ENCODE measurements around the gene NTRK3. TPM values are rescaled to one million over a fixed set of nuclear protein-coding genes. Genes with fewer than 3 reads are reported as not detected.

The NTRK3 gene
- total RNA-seq, 2 experiments from 2014 or later: not detected

GRCh38 chr15:88104357-88104756 is 152.2 kb downstream of the NTRK3 start:
- Mint-ChIP-seq H3K4me1 (no peaks in the 10 kb centered on the region), H3K27ac (no peak overlapping the region), H3K9me3 (no peaks in the 10 kb centered on the region), H3K27me3 (no peaks in the 10 kb centered on the region), H3K36me3 (no peaks in the 10 kb centered on the region), H3K4me3 (no peak overlapping the region)
- POLR2A ChIA-PET: no interaction called here
- DNase-seq: no peak
- no peak for ATAC-seq (ENCODE audit: low read depth)

GRCh38 chr15:88100181-88100580 is 156.4 kb downstream of the NTRK3 start:
- H3K9me3 Mint-ChIP-seq: no peaks in the 10 kb centered on the region
- POLR2A ChIA-PET: no interaction called here
- H3K4me3 Mint-ChIP-seq: no peak overlapping the region
- H3K27me3 Mint-ChIP-seq: no peaks in the 10 kb centered on the region
- H3K4me1 Mint-ChIP-seq: no peaks in the 10 kb centered on the region
- H3K27ac Mint-ChIP-seq: no peak overlapping the region
- H3K36me3 Mint-ChIP-seq: no peaks in the 10 kb centered on the region
- ATAC-seq (ENCODE audit: low read depth) (no peak), DNase-seq (no peak)

GRCh38 chr15:88098361-88098760 is 158.2 kb downstream of the NTRK3 start:
- Mint-ChIP-seq H3K4me1 (no peaks in the 10 kb centered on the region), H3K4me3 (no peak overlapping the region), H3K27ac (no peak overlapping the region), H3K9me3 (no peaks in the 10 kb centered on the region), H3K36me3 (no peaks in the 10 kb centered on the region), H3K27me3 (no peaks in the 10 kb centered on the region)
- ATAC-seq (ENCODE audit: low read depth): no peak
- POLR2A ChIA-PET: no interaction called here
- no peak for DNase-seq

- Mint-ChIP-seq H3K27ac (no peak overlapping the region), H3K9me3 (no peaks in the 10 kb centered on the region), H3K36me3 (no peaks in the 10 kb centered on the region), H3K4me1 (no peaks in the 10 kb centered on the region), H3K27me3 (no peaks in the 10 kb centered on the region), H3K4me3 (no peak overlapping the region)
- POLR2A ChIA-PET: no interaction called here
- ATAC-seq (ENCODE audit: low read depth): no peak
- no peak for DNase-seq
These were observed 165.0 kb downstream of the NTRK3 start for GRCh38 chr15:88091444-88092016.

- Mint-ChIP-seq H3K36me3 (no peaks in the 10 kb centered on the region), H3K27ac (no peak overlapping the region), H3K27me3 (no peaks in the 10 kb centered on the region), H3K4me3 (no peak overlapping the region), H3K4me1 (no peaks in the 10 kb centered on the region), H3K9me3 (no peaks in the 10 kb centered on the region)
- no peak for ATAC-seq (ENCODE audit: low read depth)
- no peak for DNase-seq
- POLR2A ChIA-PET: no interaction called here
These were observed 166.0 kb downstream of the NTRK3 start for GRCh38 chr15:88090481-88091011.

- no peaks in the 10 kb centered on the region for H3K36me3 Mint-ChIP-seq
- no peaks in the 10 kb centered on the region for H3K4me1 Mint-ChIP-seq
- DNase-seq: no peak
- no peak for ATAC-seq (ENCODE audit: low read depth)
- POLR2A ChIA-PET: no interaction called here
- H3K27ac Mint-ChIP-seq: no peak overlapping the region
- H3K27me3 Mint-ChIP-seq: no peaks in the 10 kb centered on the region
- no peaks in the 10 kb centered on the region for H3K9me3 Mint-ChIP-seq
- H3K4me3 Mint-ChIP-seq: no peak overlapping the region
These were observed 166.8 kb downstream of the NTRK3 start for GRCh38 chr15:88089731-88090130.

GRCh38 chr15:88089024-88089620 is 167.4 kb downstream of the NTRK3 start:
- POLR2A ChIA-PET: no interaction called here
- H3K4me3 Mint-ChIP-seq: no peak overlapping the region
- no peak for DNase-seq

GRCh38 chr15:88083811-88084760 is 172.5 kb downstream of the NTRK3 start:
- no peaks in the 10 kb centered on the region for H3K36me3 Mint-ChIP-seq
- no peak for DNase-seq
- no peak overlapping the region for H3K4me3 Mint-ChIP-seq
- no peak overlapping the region for H3K27ac Mint-ChIP-seq
- no peaks in the 10 kb centered on the region for H3K27me3 Mint-ChIP-seq
- ATAC-seq (ENCODE audit: low read depth): no peak
- no peaks in the 10 kb centered on the region for H3K4me1 Mint-ChIP-seq
- POLR2A ChIA-PET: no interaction called here
- no peaks in the 10 kb centered on the region for H3K9me3 Mint-ChIP-seq

More at GRCh38 chr15:88089024-88089620, 167.4 kb downstream of the NTRK3 start:
- Mint-ChIP-seq H3K4me1 (no peaks in the 10 kb centered on the region), H3K27ac (no peak overlapping the region), H3K36me3 (no peaks in the 10 kb centered on the region), H3K27me3 (no peaks in the 10 kb centered on the region), H3K9me3 (no peaks in the 10 kb centered on the region)
- no peak for ATAC-seq (ENCODE audit: low read depth)

- H3K4me3 Mint-ChIP-seq: no peak overlapping the region
- no peaks in the 10 kb centered on the region for H3K27me3 Mint-ChIP-seq
- no peak for ATAC-seq (ENCODE audit: low read depth)
- no peak overlapping the region for H3K27ac Mint-ChIP-seq
- no peaks in the 10 kb centered on the region for H3K4me1 Mint-ChIP-seq
- DNase-seq: no peak
- H3K9me3 Mint-ChIP-seq: no peaks in the 10 kb centered on the region
- POLR2A ChIA-PET: no interaction called here
- H3K36me3 Mint-ChIP-seq: no peaks in the 10 kb centered on the region
These were observed 175.9 kb downstream of the NTRK3 start for GRCh38 chr15:88080616-88081015.

GRCh38 chr15:88077296-88078020 is 179.1 kb downstream of the NTRK3 start:
- no peaks in the 10 kb centered on the region for H3K36me3 Mint-ChIP-seq
- no peaks in the 10 kb centered on the region for H3K4me1 Mint-ChIP-seq
- ATAC-seq (ENCODE audit: low read depth) (no peak), DNase-seq (no peak)
- POLR2A ChIA-PET: no interaction called here
- H3K9me3 Mint-ChIP-seq: no peaks in the 10 kb centered on the region
- H3K4me3 Mint-ChIP-seq: no peak overlapping the region
- H3K27me3 Mint-ChIP-seq: no peaks in the 10 kb centered on the region
- no peak overlapping the region for H3K27ac Mint-ChIP-seq

- Mint-ChIP-seq H3K27me3 (no peaks in the 10 kb centered on the region), H3K4me3 (no peak overlapping the region), H3K27ac (no peak overlapping the region), H3K9me3 (no peaks in the 10 kb centered on the region), H3K4me1 (no peaks in the 10 kb centered on the region), H3K36me3 (no peaks in the 10 kb centered on the region)
- DNase-seq (no peak), ATAC-seq (ENCODE audit: low read depth) (no peak)
- POLR2A ChIA-PET: no interaction called here
These were observed 180.2 kb downstream of the NTRK3 start for GRCh38 chr15:88076328-88076727.

GRCh38 chr15:88075102-88075501 is 181.4 kb downstream of the NTRK3 start:
- DNase-seq (no peak), ATAC-seq (ENCODE audit: low read depth) (no peak)
- no peaks in the 10 kb centered on the region for H3K9me3 Mint-ChIP-seq
- no peaks in the 10 kb centered on the region for H3K36me3 Mint-ChIP-seq
- no peak overlapping the region for H3K27ac Mint-ChIP-seq
- H3K4me3 Mint-ChIP-seq: no peak overlapping the region
- POLR2A ChIA-PET: no interaction called here
- H3K27me3 Mint-ChIP-seq: no peaks in the 10 kb centered on the region
- no peaks in the 10 kb centered on the region for H3K4me1 Mint-ChIP-seq

- no peaks in the 10 kb centered on the region for H3K9me3 Mint-ChIP-seq
- H3K27ac Mint-ChIP-seq: no peak overlapping the region
- no peaks in the 10 kb centered on the region for H3K27me3 Mint-ChIP-seq
- POLR2A ChIA-PET: no interaction called here
- no peaks in the 10 kb centered on the region for H3K36me3 Mint-ChIP-seq
- DNase-seq: no peak
- ATAC-seq (ENCODE audit: low read depth): no peak
- no peaks in the 10 kb centered on the region for H3K4me1 Mint-ChIP-seq
- no peak overlapping the region for H3K4me3 Mint-ChIP-seq
These were observed 182.2 kb downstream of the NTRK3 start for GRCh38 chr15:88074386-88074785.

Data from activated naive CD8-positive, alpha-beta T cell treated with anti-CD3 and anti-CD28 coated beads, Interleukin-2, amount 10 ng/mL, durations not matched to agents 7 days and 5 days (primary cell).